ENCODE data around the gene CYP26B1. TPM values are rescaled to one million over a fixed set of nuclear protein-coding genes. Genes with fewer than 3 reads are reported as not detected.

The CYP26B1 gene
- total and polyA plus RNA-seq, 4 donors, result 1.1 to 4.7 (median 2.4) TPM

DNA sequence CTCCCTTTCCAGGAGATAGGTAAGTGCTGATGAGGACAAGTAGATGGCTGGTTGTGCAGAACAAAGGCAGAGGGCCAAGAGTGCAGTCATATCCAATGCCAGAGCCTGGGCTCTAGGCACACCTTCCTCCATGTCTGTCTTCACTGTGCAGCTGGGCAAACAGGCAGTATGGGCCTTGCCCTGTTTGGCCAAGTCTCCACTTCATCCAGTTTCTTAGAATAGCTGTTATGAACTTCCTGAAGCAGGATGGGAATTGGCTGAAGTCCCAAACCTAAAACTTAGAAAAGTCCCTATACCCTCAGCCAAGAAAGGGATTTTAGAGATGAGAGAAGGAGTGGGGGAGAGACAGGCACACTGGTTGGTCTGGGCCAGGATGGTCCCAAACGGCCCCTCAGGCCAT lies 37.5 kb upstream of the CYP26B1 start:
- DNase-seq (peak in 2 of 3 donors; percentile 30 to 64), ATAC-seq (ENCODE audit: insufficient read depth, low FRiP score) (no peak)
- H3K36me3 ChIP-seq (ENCODE audit: control insufficient read depth in 4 of 4, insufficient read depth in 4 of 4, low read length in 4 of 4), result peaks cover 0 to 4% (median 1%) of the 10 kb centered on the region in 4 donors
- no peaks in the 10 kb centered on the region for H3K27me3 ChIP-seq (ENCODE audit: control insufficient read depth in 3 of 3, insufficient read depth in 3 of 3, low read length in 2 of 3)
- TF ChIP-seq, protein P1, sequence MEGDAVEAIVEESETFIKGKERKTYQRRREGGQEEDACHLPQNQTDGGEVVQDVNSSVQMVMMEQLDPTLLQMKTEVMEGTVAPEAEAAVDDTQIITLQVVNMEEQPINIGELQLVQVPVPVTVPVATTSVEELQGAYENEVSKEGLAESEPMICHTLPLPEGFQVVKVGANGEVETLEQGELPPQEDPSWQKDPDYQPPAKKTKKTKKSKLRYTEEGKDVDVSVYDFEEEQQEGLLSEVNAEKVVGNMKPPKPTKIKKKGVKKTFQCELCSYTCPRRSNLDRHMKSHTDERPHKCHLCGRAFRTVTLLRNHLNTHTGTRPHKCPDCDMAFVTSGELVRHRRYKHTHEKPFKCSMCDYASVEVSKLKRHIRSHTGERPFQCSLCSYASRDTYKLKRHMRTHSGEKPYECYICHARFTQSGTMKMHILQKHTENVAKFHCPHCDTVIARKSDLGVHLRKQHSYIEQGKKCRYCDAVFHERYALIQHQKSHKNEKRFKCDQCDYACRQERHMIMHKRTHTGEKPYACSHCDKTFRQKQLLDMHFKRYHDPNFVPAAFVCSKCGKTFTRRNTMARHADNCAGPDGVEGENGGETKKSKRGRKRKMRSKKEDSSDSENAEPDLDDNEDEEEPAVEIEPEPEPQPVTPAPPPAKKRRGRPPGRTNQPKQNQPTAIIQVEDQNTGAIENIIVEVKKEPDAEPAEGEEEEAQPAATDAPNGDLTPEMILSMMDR (IDR thresholded peaks at IDR 0.05; ENCODE audit: control extremely low read depth, extremely low read depth), result no peak
- H3K27ac ChIP-seq (ENCODE audit: low read depth in 1 of 2, low read length in 1 of 2), result no peak overlapping the region
- peaks cover 0 to 5% (median 3%) of the 10 kb centered on the region in 5 donors for H3K4me1 ChIP-seq (ENCODE audit: control insufficient read depth in 5 of 5, insufficient read depth in 5 of 5, low read length in 5 of 5)
- no peak overlapping the region for H3K9ac ChIP-seq (ENCODE audit: insufficient read depth in 1 of 2, low read length in 2 of 2)
- H3K9me3 ChIP-seq (ENCODE audit: control insufficient read depth in 4 of 4, insufficient read depth in 3 of 4, low read length in 3 of 4), result peaks cover 0 to 7% (median 1%) of the 10 kb centered on the region in 4 donors
- H3K4me3 ChIP-seq, result no peak overlapping the region
- 73 to 81% methylated on average over 1 of the region's 1 CpG for WGBS, 2 donors

DNA sequence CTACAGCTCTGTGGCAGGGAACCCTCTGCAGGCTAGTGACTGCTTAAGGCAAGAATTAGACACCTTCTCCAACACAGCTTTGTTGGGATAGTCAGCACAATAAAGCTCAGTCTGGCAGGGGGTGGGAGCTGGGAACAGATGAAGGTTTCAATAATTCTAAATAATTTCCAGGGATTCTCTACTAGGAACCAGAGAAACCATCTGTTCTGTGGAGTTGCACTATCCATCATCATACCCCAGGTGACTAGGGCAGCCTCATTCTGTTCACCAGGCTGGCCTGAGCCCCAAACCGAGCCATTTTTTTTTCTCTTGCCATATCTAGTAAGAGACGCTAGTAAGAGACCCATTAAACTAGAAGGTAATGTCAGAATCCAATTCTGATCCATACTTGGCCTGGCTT lies 35.8 kb upstream of the CYP26B1 start:
- WGBS, 2 donors, result 96 to 98% methylated on average over 2 of the region's 2 CpGs
- TF ChIP-seq, protein P1 (IDR thresholded peaks at IDR 0.05; ENCODE audit: control extremely low read depth, extremely low read depth), result no peak
- H3K4me3 ChIP-seq, result no peak overlapping the region
- peaks cover 0 to 7% (median 1%) of the 10 kb centered on the region in 4 donors for H3K9me3 ChIP-seq (ENCODE audit: control insufficient read depth in 4 of 4, insufficient read depth in 3 of 4, low read length in 3 of 4)
- peaks cover 3 to 11% (median 5%) of the 10 kb centered on the region in 4 donors for H3K36me3 ChIP-seq (ENCODE audit: control insufficient read depth in 4 of 4, insufficient read depth in 4 of 4, low read length in 4 of 4)
- DNase-seq (no peak), ATAC-seq (ENCODE audit: insufficient read depth, low FRiP score) (no peak)
- no peak overlapping the region for H3K27ac ChIP-seq (ENCODE audit: low read depth in 1 of 2, low read length in 1 of 2)
- peaks cover 0 to 5% (median 3%) of the 10 kb centered on the region in 5 donors for H3K4me1 ChIP-seq (ENCODE audit: control insufficient read depth in 5 of 5, insufficient read depth in 5 of 5, low read length in 5 of 5)
- no peaks in the 10 kb centered on the region for H3K27me3 ChIP-seq (ENCODE audit: control insufficient read depth in 3 of 3, insufficient read depth in 3 of 3, low read length in 2 of 3)
- no peak overlapping the region for H3K9ac ChIP-seq (ENCODE audit: insufficient read depth in 1 of 2, low read length in 2 of 2)

GRCh38 chr2:72183016-72183415 lies 35.4 kb upstream of the CYP26B1 start:
- H3K27ac ChIP-seq (ENCODE audit: low read depth in 1 of 2, low read length in 1 of 2), result no peak overlapping the region
- peaks cover 5 to 12% (median 8%) of the 10 kb centered on the region in 4 donors for H3K36me3 ChIP-seq (ENCODE audit: control insufficient read depth in 4 of 4, insufficient read depth in 4 of 4, low read length in 4 of 4)
- H3K4me3 ChIP-seq, result no peak overlapping the region
- ATAC-seq (ENCODE audit: insufficient read depth, low FRiP score), result no peak
- no peak for DNase-seq
- TF ChIP-seq, protein P1 (IDR thresholded peaks at IDR 0.05; ENCODE audit: control extremely low read depth, extremely low read depth), result no peak
- no peaks in the 10 kb centered on the region for H3K27me3 ChIP-seq (ENCODE audit: control insufficient read depth in 3 of 3, insufficient read depth in 3 of 3, low read length in 2 of 3)
- peaks cover 0 to 7% (median 1%) of the 10 kb centered on the region in 4 donors for H3K9me3 ChIP-seq (ENCODE audit: control insufficient read depth in 4 of 4, insufficient read depth in 3 of 4, low read length in 3 of 4)
- H3K9ac ChIP-seq (ENCODE audit: insufficient read depth in 1 of 2, low read length in 2 of 2), result no peak overlapping the region
- peaks cover 0 to 5% (median 3%) of the 10 kb centered on the region in 5 donors for H3K4me1 ChIP-seq (ENCODE audit: control insufficient read depth in 5 of 5, insufficient read depth in 5 of 5, low read length in 5 of 5)

DNA sequence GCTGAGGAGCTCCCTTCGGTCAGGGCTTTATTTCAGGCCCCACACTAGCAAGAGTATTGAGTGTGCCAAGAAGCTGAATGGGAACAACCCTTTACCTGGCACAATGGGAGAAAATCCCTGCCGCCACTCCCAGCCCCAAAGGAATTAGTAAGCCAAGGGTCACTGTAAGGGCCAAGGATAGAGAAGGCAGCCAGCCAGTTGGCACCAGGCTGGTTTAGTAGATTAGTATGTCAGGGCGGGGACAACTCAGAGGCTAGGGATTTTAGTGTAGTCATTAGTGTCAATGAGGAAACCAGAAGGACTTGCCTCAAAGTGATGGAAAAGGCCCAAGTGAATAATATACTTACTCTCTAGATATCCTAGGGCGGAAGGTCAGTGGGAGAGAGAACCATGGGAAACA lies 34.9 kb upstream of the CYP26B1 start:
- no peak for DNase-seq
- H3K9me3 ChIP-seq (ENCODE audit: control insufficient read depth in 4 of 4, insufficient read depth in 3 of 4, low read length in 3 of 4), result peaks cover 0 to 2% (median 1%) of the 10 kb centered on the region in 4 donors
- H3K27ac ChIP-seq (ENCODE audit: low read depth in 1 of 2, low read length in 1 of 2), result no peak overlapping the region
- no peak for ATAC-seq (ENCODE audit: insufficient read depth, low FRiP score)
- TF ChIP-seq, protein P1 (IDR thresholded peaks at IDR 0.05; ENCODE audit: control extremely low read depth, extremely low read depth), result no peak
- H3K9ac ChIP-seq (ENCODE audit: insufficient read depth in 1 of 2, low read length in 2 of 2), result no peak overlapping the region
- peaks cover 5 to 14% (median 9%) of the 10 kb centered on the region in 4 donors for H3K36me3 ChIP-seq (ENCODE audit: control insufficient read depth in 4 of 4, insufficient read depth in 4 of 4, low read length in 4 of 4)
- WGBS, 2 donors, result 88 to 99% methylated on average over 4 of the region's 4 CpGs
- no peak overlapping the region for H3K4me3 ChIP-seq
- H3K4me1 ChIP-seq (ENCODE audit: control insufficient read depth in 5 of 5, insufficient read depth in 5 of 5, low read length in 5 of 5), result peaks cover 0 to 5% (median 3%) of the 10 kb centered on the region in 5 donors
- H3K27me3 ChIP-seq (ENCODE audit: control insufficient read depth in 3 of 3, insufficient read depth in 3 of 3, low read length in 2 of 3), result no peaks in the 10 kb centered on the region
